ENCODE results near the gene FNDC3B. TPM values are rescaled to one million over a fixed set of nuclear protein-coding genes. Genes with fewer than 3 reads are reported as not detected.

Gene FNDC3B
- total and polyA plus RNA-seq, 4 donors: 23.3 to 74.2 (median 32.9) TPM

DNA sequence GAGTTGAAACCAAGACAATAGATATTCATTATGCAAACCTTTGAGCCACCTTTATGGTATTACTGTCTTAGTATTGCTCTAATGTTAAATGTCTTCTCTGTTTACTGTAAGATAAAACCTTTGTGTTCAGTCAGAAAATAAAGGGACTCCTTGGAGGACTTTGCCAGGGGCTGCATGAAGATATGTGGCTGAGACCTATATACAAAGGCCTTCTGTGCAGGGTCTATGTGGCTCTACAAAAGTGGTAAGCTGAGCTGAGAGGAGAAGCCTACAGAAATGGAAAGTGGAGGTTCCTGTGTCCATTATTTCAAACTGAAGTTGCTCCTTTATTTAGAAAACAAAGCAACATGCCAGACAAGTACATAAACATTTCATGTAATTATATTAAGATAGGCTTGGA, 131.5 kb downstream of the FNDC3B start:
- Histone ChIP-seq H3K36me3 (ENCODE audit: control insufficient read depth in 4 of 4, insufficient read depth in 3 of 4, low read depth in 1 of 4, low read length in 3 of 4) (peaks cover 0 to 3% (median 0%) of the 10 kb centered on the region in 4 donors), H3K4me1 (ENCODE audit: control insufficient read depth in 4 of 4, insufficient read depth in 4 of 4, low read length in 3 of 4) (peaks cover 12 to 34% (median 24%) of the 10 kb centered on the region in 4 donors), H3K4me3 (ENCODE audit: low read depth in 1 of 3, low read length in 3 of 3) (no peak overlapping the region), H3K27ac (ENCODE audit: low read depth in 1 of 2, low read length in 2 of 2) (no peak overlapping the region), H3K9me3 (ENCODE audit: control insufficient read depth in 4 of 4, low read length in 3 of 4) (no peaks in the 10 kb centered on the region), H3K9ac (ENCODE audit: low read depth in 1 of 2, low read length in 2 of 2) (no peak overlapping the region), H3K27me3 (ENCODE audit: control insufficient read depth in 4 of 4, insufficient read depth in 4 of 4, low read length in 3 of 4) (no peaks in the 10 kb centered on the region)
- no peak for DNase-seq (ENCODE audit: low spot score)
- TF ChIP-seq TAF1 (conservative IDR thresholded peaks at IDR 0.05) (no peak), RXRA (IDR thresholded peaks at IDR 0.05) (no peak)
- TF ChIP-seq, protein P1, sequence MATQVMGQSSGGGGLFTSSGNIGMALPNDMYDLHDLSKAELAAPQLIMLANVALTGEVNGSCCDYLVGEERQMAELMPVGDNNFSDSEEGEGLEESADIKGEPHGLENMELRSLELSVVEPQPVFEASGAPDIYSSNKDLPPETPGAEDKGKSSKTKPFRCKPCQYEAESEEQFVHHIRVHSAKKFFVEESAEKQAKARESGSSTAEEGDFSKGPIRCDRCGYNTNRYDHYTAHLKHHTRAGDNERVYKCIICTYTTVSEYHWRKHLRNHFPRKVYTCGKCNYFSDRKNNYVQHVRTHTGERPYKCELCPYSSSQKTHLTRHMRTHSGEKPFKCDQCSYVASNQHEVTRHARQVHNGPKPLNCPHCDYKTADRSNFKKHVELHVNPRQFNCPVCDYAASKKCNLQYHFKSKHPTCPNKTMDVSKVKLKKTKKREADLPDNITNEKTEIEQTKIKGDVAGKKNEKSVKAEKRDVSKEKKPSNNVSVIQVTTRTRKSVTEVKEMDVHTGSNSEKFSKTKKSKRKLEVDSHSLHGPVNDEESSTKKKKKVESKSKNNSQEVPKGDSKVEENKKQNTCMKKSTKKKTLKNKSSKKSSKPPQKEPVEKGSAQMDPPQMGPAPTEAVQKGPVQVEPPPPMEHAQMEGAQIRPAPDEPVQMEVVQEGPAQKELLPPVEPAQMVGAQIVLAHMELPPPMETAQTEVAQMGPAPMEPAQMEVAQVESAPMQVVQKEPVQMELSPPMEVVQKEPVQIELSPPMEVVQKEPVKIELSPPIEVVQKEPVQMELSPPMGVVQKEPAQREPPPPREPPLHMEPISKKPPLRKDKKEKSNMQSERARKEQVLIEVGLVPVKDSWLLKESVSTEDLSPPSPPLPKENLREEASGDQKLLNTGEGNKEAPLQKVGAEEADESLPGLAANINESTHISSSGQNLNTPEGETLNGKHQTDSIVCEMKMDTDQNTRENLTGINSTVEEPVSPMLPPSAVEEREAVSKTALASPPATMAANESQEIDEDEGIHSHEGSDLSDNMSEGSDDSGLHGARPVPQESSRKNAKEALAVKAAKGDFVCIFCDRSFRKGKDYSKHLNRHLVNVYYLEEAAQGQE (IDR thresholded peaks at IDR 0.05): no peak

DNA sequence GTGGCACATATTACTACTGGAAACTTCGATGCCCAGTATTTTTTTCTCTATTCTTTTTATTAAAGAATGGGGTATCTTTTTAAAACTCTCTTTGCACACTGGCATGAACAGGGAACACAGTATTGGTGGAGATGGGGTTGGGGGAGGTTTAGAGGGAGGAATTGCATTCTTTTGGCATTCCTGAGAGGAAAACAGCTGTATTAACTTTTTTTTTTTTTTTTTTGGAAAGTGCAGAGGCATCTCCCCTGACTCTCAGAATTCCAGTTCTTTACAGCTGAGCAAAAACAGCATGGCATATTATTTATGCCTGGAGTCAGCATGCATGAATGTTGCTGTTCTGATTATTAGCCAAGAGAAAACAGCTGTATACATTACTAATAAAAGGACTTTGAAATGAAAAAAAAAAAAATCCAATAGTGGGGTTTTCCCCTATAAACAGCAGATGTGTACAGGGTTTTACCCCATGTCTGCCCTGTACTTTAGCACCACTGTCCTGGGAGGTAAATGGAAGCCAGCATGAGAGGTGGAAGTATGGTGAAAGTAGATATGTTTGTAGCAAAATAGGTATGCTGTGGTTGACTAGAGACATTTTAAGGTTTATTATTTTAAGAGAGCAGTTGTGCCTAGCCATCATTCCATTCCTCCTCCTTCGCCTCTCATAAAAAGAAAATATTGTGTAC, 132.2 kb downstream of the FNDC3B start:
- no peak overlapping the region for H3K9ac ChIP-seq (ENCODE audit: low read depth in 1 of 2, low read length in 2 of 2)
- H3K4me3 ChIP-seq (ENCODE audit: low read depth in 1 of 3, low read length in 3 of 3): no peak overlapping the region
- H3K4me1 ChIP-seq (ENCODE audit: control insufficient read depth in 4 of 4, insufficient read depth in 4 of 4, low read length in 3 of 4): peaks cover 14 to 41% (median 31%) of the 10 kb centered on the region in 4 donors
- H3K27me3 ChIP-seq (ENCODE audit: control insufficient read depth in 4 of 4, insufficient read depth in 4 of 4, low read length in 3 of 4): no peaks in the 10 kb centered on the region
- H3K36me3 ChIP-seq (ENCODE audit: control insufficient read depth in 4 of 4, insufficient read depth in 3 of 4, low read depth in 1 of 4, low read length in 3 of 4): peaks cover 0 to 3% (median 0%) of the 10 kb centered on the region in 4 donors
- H3K9me3 ChIP-seq (ENCODE audit: control insufficient read depth in 4 of 4, low read length in 3 of 4): no peaks in the 10 kb centered on the region
- no peak overlapping the region for H3K27ac ChIP-seq (ENCODE audit: low read depth in 1 of 2, low read length in 2 of 2)
- TF ChIP-seq, protein P2, sequence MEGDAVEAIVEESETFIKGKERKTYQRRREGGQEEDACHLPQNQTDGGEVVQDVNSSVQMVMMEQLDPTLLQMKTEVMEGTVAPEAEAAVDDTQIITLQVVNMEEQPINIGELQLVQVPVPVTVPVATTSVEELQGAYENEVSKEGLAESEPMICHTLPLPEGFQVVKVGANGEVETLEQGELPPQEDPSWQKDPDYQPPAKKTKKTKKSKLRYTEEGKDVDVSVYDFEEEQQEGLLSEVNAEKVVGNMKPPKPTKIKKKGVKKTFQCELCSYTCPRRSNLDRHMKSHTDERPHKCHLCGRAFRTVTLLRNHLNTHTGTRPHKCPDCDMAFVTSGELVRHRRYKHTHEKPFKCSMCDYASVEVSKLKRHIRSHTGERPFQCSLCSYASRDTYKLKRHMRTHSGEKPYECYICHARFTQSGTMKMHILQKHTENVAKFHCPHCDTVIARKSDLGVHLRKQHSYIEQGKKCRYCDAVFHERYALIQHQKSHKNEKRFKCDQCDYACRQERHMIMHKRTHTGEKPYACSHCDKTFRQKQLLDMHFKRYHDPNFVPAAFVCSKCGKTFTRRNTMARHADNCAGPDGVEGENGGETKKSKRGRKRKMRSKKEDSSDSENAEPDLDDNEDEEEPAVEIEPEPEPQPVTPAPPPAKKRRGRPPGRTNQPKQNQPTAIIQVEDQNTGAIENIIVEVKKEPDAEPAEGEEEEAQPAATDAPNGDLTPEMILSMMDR (IDR thresholded peaks at IDR 0.05; ENCODE audit: low read depth, low read length, missing input control): no peak
- TF ChIP-seq NR2F2 (IDR thresholded peaks at IDR 0.05): no peak
- no peak for TF ChIP-seq EGR1 (IDR thresholded peaks at IDR 0.05; ENCODE audit: low read depth in 2 of 2)
- no peak for TF ChIP-seq YY1 (IDR thresholded peaks at IDR 0.05)
- TF ChIP-seq HNF4A (conservative IDR thresholded peaks at IDR 0.05): peak; percentile 15 to 20
- no peak for TF ChIP-seq TAF1 (conservative IDR thresholded peaks at IDR 0.05)
- no peak for TF ChIP-seq FOXA1 (IDR thresholded peaks at IDR 0.05)
- TF ChIP-seq GABPA (IDR thresholded peaks at IDR 0.05 in 1 of 2, conservative IDR thresholded peaks at IDR 0.05 in 1 of 2): no peak
- DNase-seq (ENCODE audit: low spot score): no peak
- 94% methylated on average over 2 of the region's 2 CpGs for WGBS

All from liver (tissue), 9 donors.